C4-2B (cell line): ENCODE data around the gene RNU4-1.

ENCODE experiments used
- CTCF ChIP-seq: fragments of 450-650 bp; conservative IDR thresholded peaks from 2 replicates; pipeline ENCODE4 v1.5.1; 2017; ENCODE audit warnings: mild to moderate bottlenecking
- ZFX ChIP-seq: fragments of 450-650 bp; IDR thresholded peaks from 2 replicates; pipeline ENCODE4 v1.6.1; 2017

- TF ChIP-seq CTCF (no peak), ZFX (no peak)
These were observed 45.4 kb downstream of the RNU4-1 start for GRCh38 chr12:120247621-120248030.
